COLO829 (cell line): ENCODE measurements around the gene OR6C68.
"Not testable (repeated sequence)": the region's sequence is repeated elsewhere in the genome, so short reads cannot be mapped to it uniquely, and the experiment has no call there.

Experiments used
- DNase-seq: peaks from one replicate; pipeline ENCODE4 v3.0.0; 2012; ENCODE audit warnings: low spot score

The OR6C68 gene

GRCh38 chr12:55492078-55492477 lies at the start of gene OR6C68:
Gene OR6C68, plus strand, starts transcription at chr12:55492378. Its CDS starts 0 bp downstream, at chr12:55492378.
- no peak for DNase-seq

GRCh38 chr12:55443776-55444175 lies 48.4 kb upstream of the OR6C68 start, which contains the start of gene OR6C2:
Gene OR6C2, plus strand, starts transcription at chr12:55444076. Its CDS starts 8,138 bp downstream, at chr12:55452214.
- DNase-seq = no peak

GRCh38 chr12:55445357-55445756 lies 46.8 kb upstream of the OR6C68 start:
- no peak for DNase-seq

DNA sequence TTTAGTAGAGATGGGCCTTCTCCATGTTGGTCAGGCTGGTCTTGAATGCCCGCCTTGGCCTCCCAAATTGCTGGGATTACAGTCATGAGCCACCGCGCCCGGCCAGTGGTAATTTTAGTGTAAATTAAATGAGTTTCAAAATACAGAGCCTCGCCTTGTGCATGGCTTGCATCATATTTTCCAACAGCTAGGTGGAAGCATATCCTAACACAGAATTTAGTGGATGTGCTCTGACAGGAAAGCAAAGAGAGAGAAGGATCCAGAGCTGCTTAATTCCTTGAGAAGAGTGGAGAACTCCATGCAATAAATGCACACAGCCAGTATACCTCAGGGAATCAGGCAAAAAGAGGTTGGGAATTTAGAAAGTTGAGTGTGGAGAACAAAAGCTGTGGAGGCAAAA lies 45.9 kb upstream of the OR6C68 start:
- DNase-seq = no peak

- no peak for DNase-seq
Observed at GRCh38 chr12:55448825-55449224, 43.4 kb upstream of the OR6C68 start.

- DNase-seq = not testable (repeated sequence)
Observed at GRCh38 chr12:55464926-55465325, 27.3 kb upstream of the OR6C68 start.

DNA sequence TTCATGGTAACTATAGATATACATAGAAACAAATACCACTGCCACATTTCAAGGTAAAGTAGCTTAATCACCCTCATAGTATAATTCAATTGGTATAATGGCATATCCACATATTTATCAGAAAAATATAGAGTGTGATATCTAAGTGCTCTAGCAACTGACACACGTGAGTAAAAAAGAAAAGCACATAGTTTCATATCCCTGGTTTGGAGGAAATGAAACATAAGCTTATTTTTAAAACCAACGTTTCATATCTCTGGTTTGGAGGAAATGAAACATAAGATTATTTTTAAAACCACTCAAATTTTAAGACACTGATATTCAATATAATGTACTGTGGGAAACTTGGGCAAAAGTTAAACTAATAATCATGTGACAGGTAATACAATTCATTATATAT lies 24.3 kb upstream of the OR6C68 start:
- no peak for DNase-seq

- no peak for DNase-seq
Observed at GRCh38 chr12:55469291-55469690, 22.9 kb upstream of the OR6C68 start.

- DNase-seq = no peak
Observed at GRCh38 chr12:55470088-55470829, 21.9 kb upstream of the OR6C68 start, which contains the start of gene OR6C70. Gene OR6C70, minus strand, starts transcription at chr12:55470138. Its CDS starts 0 bp downstream, at chr12:55470138.

DNA sequence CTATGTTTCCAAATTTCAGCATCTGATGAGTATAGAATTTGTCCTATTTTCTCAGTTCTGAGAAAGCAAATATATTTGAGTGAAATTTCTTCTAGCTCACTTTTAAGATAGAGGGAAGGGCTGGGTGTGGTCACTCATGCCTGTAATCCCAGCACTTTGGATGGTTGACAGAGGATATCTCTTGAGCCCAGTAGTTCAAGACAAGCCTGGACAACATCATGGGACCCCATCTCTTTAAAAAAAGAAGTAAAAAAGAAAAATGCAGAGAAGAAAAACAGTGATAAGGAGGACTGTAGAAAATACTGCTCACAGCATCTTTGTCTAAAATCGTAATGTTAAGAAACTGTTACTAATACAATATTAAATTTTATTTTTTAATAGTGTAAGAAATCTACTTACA lies 19.9 kb upstream of the OR6C68 start:
- DNase-seq = no peak

DNA sequence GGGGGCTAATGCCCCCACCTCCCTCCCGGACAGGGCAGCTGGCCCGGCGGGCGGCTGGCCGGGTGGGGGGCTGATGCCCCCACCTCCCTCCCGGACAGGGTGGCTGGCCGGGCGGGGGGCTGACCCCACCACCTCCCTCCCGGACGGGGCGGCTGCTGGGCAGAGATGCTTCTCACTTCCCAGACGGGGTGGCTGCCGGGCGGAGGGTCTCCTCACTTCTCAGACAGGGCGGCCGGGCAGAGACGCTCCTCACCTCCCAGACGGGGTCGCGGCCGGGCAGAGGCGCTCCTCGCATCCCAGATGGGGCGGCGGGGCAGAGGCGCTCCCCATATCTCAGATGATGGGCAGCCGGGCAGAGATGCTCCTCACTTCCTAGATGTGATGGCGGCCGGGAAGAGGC lies 13.0 kb upstream of the OR6C68 start:
- DNase-seq = not testable (repeated sequence)

DNA sequence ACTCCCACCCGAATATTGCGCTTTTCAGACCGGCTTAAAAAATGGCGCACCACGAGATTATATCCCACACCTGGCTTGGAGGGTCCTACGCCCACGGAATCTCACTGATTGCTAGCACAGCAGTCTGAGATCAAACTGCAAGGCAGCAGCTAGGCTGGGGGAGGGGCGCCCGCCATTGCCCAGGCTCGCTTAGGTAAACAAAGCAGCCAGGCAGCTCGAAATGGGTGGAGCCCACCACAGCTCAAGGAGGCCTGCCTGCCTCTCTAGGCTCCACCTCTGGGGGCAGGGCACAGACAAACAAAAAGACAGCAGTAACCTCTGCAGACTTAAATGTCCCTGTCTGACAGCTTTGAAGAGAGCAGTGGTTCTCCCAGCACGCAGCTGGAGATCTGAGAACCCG lies 7.9 kb upstream of the OR6C68 start:
- not testable (repeated sequence) for DNase-seq

- DNase-seq = no peak
Observed at GRCh38 chr12:55495490-55495889, 3.3 kb downstream of the OR6C68 start.

DNA sequence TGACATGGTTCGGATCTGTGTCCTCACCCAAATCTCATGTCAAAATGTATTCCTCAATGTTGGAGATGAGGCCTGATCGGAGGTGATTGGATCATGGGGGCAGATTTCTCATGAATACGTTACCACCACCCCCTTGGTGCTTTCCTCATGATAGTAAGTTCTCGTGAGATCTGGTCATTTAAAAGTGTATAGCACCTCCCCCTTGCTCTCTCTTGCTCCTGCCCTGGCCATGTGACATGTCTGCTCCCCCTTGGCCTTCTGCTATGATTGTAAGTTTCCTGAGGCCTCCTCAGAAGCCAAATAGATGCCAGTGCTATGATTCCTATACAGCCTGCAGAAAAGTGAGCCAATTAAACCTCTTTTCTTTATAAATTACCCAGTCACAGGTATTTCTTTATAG lies 7.1 kb downstream of the OR6C68 start:
- DNase-seq = no peak

- DNase-seq = peak; percentile 53
Observed at GRCh38 chr12:55499810-55500252, 7.7 kb downstream of the OR6C68 start.

GRCh38 chr12:55501601-55502000 lies 9.4 kb downstream of the OR6C68 start:
- DNase-seq = no peak

DNA sequence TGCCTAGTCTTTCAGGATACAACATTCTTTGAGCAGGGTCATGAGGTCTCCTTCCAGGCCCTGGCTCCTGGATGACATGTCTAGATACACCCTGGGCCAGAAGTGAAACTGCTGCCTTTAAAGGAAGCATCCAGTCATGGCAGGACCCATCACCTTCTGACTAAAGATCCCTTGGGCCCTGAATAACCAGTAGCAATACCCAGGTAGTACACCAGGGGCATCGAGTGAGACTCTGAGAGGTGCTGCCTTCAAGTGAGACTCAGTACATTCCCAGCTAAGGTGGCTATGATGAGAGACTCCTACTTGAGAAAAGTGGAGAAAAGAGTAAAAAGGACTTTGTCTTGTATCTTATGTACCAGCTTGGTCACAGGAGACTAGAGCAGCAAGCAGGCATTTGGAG lies 23.5 kb downstream of the OR6C68 start:
- no peak for DNase-seq

DNA sequence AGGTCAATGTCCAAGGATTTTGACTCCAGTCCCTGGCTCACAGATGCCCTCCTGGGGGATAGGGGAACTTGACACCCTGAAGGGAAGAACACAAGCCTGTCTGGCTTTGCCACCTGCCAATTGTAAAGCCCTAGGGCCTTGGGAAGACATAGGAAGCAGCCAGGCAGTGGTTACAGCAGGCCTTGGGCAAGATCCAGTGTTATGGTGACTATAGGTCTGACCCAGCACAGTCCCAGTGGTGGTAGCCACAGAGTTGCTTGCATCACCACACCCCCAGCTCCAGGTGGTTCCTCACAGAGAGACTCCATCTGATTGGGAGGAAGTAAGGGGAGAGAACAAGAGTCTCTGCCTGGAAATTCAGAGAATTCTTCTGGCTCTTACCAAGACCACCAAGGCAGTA lies 24.2 kb downstream of the OR6C68 start:
- no peak for DNase-seq
